Spleen (tissue), 11 donors: ENCODE data around the gene COL1A1. TPM values are rescaled to one million over a fixed set of nuclear protein-coding genes. Genes with fewer than 3 reads are reported as not detected.

Source experiments
- DNase-seq: peaks from one replicate; pipeline ENCODE4 v3.0.0-alpha.2; 2020
- H3K27ac ChIP-seq, 8 donors: fragments of 200-600 bp; sonication (generic) in 7 of 8; 1 replicate in 4 of 8; 2 replicates in 4 of 8; pipeline versions ENCODE4 v1.5.0 to v1.8.0; 2016 to 2021; ENCODE audit warnings: inconsistent platforms in 4 of 8, mild to moderate bottlenecking in 4 of 8, moderate library complexity in 1 of 8
- H3K27me3 ChIP-seq, 7 donors: fragments of 200-600 bp; sonication (generic) in 6 of 7; replicated peaks in 1 of 7; 1 replicate in 4 of 7; 2 replicates in 3 of 7; pipeline versions ENCODE4 v1.5.0 to v1.8.0; 2016 to 2021; ENCODE audit warnings: inconsistent platforms in 3 of 7, mild to moderate bottlenecking in 1 of 7
- H3K36me3 ChIP-seq, 6 donors: fragments of 200-600 bp; sonication (generic) in 5 of 6; 1 replicate in 4 of 6; 2 replicates in 2 of 6; pipeline versions ENCODE4 v1.5.0 to v1.8.0; 2016 to 2021; ENCODE audit warnings: inconsistent platforms in 2 of 6
- H3K4me1 ChIP-seq, 6 donors: fragments of 200-600 bp; sonication (generic) in 5 of 6; 1 replicate in 3 of 6; 2 replicates in 3 of 6; pipeline versions ENCODE4 v1.5.0 to v1.8.0; 2016 to 2021; ENCODE audit warnings: inconsistent platforms in 3 of 6
- H3K4me3 ChIP-seq, 8 donors: fragments of 200-600 bp; sonication (generic) in 7 of 8; 1 replicate in 4 of 8; 2 replicates in 4 of 8; pipeline versions ENCODE4 v1.5.0 to v1.8.0; 2016 to 2021; ENCODE audit warnings: inconsistent platforms in 4 of 8, mild to moderate bottlenecking in 4 of 8, moderate library complexity in 2 of 8
- H3K9me3 ChIP-seq, 8 donors: fragments of 200-600 bp; sonication (generic) in 7 of 8; 1 replicate in 4 of 8; 2 replicates in 4 of 8; pipeline versions ENCODE4 v1.5.0 to v1.8.0; 2016 to 2021; ENCODE audit warnings: inconsistent platforms in 4 of 8
- CTCF ChIP-seq, 11 experiments: fragments of 200-600 bp in 7 of 11; fragments of 450-650 bp in 4 of 11; sonication (generic) in 4 of 11; IDR thresholded peaks in 8 of 11; conservative IDR thresholded peaks in 3 of 11; 1 replicate in 7 of 11; 2 replicates in 4 of 11; pipeline versions ENCODE4 v1.4.0 to v1.8.0; 2016 to 2021; ENCODE audit warnings: antibody characterized with exemption in 11 of 11, inconsistent platforms in 4 of 11, mild to moderate bottlenecking in 1 of 11
- POLR2A ChIP-seq, 3 donors: fragments of 450-650 bp; IDR thresholded peaks; one replicate each; pipeline ENCODE4 v1.5.1; 2017; ENCODE audit warnings: antibody characterized with exemption in 3 of 3, mild to moderate bottlenecking in 1 of 3
- POLR2AphosphoS5 ChIP-seq, 3 donors: sonication (generic); formaldehyde crosslinking; IDR thresholded peaks; one replicate each; pipeline ENCODE4 v1.5.1; 2017; ENCODE audit warnings: antibody characterized with exemption in 3 of 3
- WGBS, 5 donors: extraction: QIAGEN DNeasy Blood & Tissue Kit in 3 of 5; methylation state at CpG; one replicate each; pipeline versions ENCODE4 v1.1.5 to v1.1.7; 2013 to 2018; 5-methylcytosine and 5-hydroxymethylcytosine counted together
- intact Hi-C: fragments of 100-400 bp; cut with DNase I; formaldehyde crosslinking; loops from one replicate; pipeline ENCODE4 v1.15.0; 2023; ENCODE audit warnings: low total_unique reads
- polyA plus RNA-seq, 3 donors: library from polyadenylated mRNA; stranded (reverse); fragments of 200-250 nt; gene quantifications; one replicate each; pipeline ENCODE4 v1.2.1, GENCODE V29; 2013
- total RNA-seq, 7 donors: library from RNA; depleted of rRNA in 3 of 7; stranded (reverse); fragments of >200 nt in 3 of 7; fragmentation: NEBNext Ultra II Directional in 4 of 7; extraction: Animal tissue kit (Norgen Biotek cat#: 25700) in 4 of 7; gene quantifications; one replicate each; pipeline versions ENCODE4 v1.1.0 to v1.2.1, GENCODE V29; 2016 to 2021
- donor health status: healthy with polysubstance abuse.
- donor health status: DM: no; HTN: no; CAD: no; lungs with moderate emphysema.
- donor health status: DM: no; HTN: no; CAD: no.
- donor health status: Bipolar disorder and iron deficiency.
- donor health status: healthy.
- donor health status: DM: no; HTN: no; CAD: no.
- donor health status: DM: yes; HTN: yes; CAD: no.

The COL1A1 gene
- total and polyA plus RNA-seq, 10 donors = 7.1 to 458 (median 46.9) TPM

GRCh38 chr17:50144845-50145531, 56.4 kb downstream of the COL1A1 start:
- Histone ChIP-seq H3K27ac (peak overlapping the region in 6 of 8 donors; percentile 32 to 99 (median 97)), H3K36me3 (peaks cover 0 to 68% (median 51%) of the 10 kb centered on the region in 6 donors), H3K27me3 (no peaks in the 10 kb centered on the region), H3K4me1 (peaks cover 63 to 100% (median 87%) of the 10 kb centered on the region in 6 donors), H3K4me3 (peak overlapping the region in 1 of 8 donors; percentile 94), H3K9me3 (no peaks in the 10 kb centered on the region)
- no peak for DNase-seq
- intact Hi-C loops = no loop called here
- 80 to 84% (median 82%) methylated on average over 13 to 16 of the region's 16 CpGs for WGBS, 5 donors
- TF ChIP-seq CTCF (IDR thresholded peaks at IDR 0.05 in 8 of 11, conservative IDR thresholded peaks at IDR 0.05 in 3 of 11) = no peak
- peak in 2 of 3 donors; percentile 13 to 55 for TF ChIP-seq POLR2AphosphoS5 (IDR thresholded peaks at IDR 0.05)

GRCh38 chr17:50144355-50144754, 57.1 kb downstream of the COL1A1 start:
- intact Hi-C loops = no loop called here
- Histone ChIP-seq H3K27ac (peak overlapping the region in 4 of 8 donors; percentile 97 to 99 (median 98)), H3K4me1 (peaks cover 64 to 100% (median 93%) of the 10 kb centered on the region in 6 donors), H3K9me3 (no peaks in the 10 kb centered on the region), H3K4me3 (peak overlapping the region in 1 of 8 donors; percentile 94), H3K27me3 (no peaks in the 10 kb centered on the region), H3K36me3 (peaks cover 0 to 74% (median 55%) of the 10 kb centered on the region in 6 donors)
- 67 to 83% (median 73%) methylated on average over 6 of the region's 6 CpGs for WGBS, 5 donors
- no peak for DNase-seq
- TF ChIP-seq POLR2A (IDR thresholded peaks at IDR 0.05) (no peak), POLR2AphosphoS5 (IDR thresholded peaks at IDR 0.05) (peak in 1 of 3 donors; percentile 3)

GRCh38 chr17:50143461-50144176, 57.8 kb downstream of the COL1A1 start:
- Histone ChIP-seq H3K27ac (peak overlapping the region in 2 of 8 donors; percentile 98 to 99), H3K4me1 (peaks cover 64 to 100% (median 95%) of the 10 kb centered on the region in 6 donors), H3K27me3 (no peaks in the 10 kb centered on the region), H3K9me3 (no peaks in the 10 kb centered on the region), H3K4me3 (no peak overlapping the region), H3K36me3 (peaks cover 0 to 82% (median 63%) of the 10 kb centered on the region in 6 donors)
- intact Hi-C loops = no loop called here
- WGBS, 5 donors = 87 to 95% (median 93%) methylated on average over 12 to 20 of the region's 20 CpGs
- DNase-seq = no peak
- no peak for TF ChIP-seq POLR2A (IDR thresholded peaks at IDR 0.05)
- no peak for TF ChIP-seq CTCF (IDR thresholded peaks at IDR 0.05 in 8 of 11, conservative IDR thresholded peaks at IDR 0.05 in 3 of 11)
- TF ChIP-seq POLR2AphosphoS5 (IDR thresholded peaks at IDR 0.05) = peak in 1 of 3 donors; percentile 49

- WGBS, 5 donors = 37 to 47% (median 43%) methylated on average over 8 of the region's 8 CpGs
- TF ChIP-seq CTCF (IDR thresholded peaks at IDR 0.05 in 8 of 11, conservative IDR thresholded peaks at IDR 0.05 in 3 of 11) (no peak), POLR2AphosphoS5 (IDR thresholded peaks at IDR 0.05) (peak in 1 of 3 donors; percentile 19), POLR2A (IDR thresholded peaks at IDR 0.05) (no peak)
- Histone ChIP-seq H3K9me3 (no peaks in the 10 kb centered on the region), H3K4me1 (peaks cover 50 to 84% (median 76%) of the 10 kb centered on the region in 6 donors), H3K36me3 (peaks cover 3 to 100% (median 82%) of the 10 kb centered on the region in 6 donors), H3K27me3 (no peaks in the 10 kb centered on the region), H3K4me3 (no peak overlapping the region), H3K27ac (peak overlapping the region in 7 of 8 donors; percentile 5 to 75 (median 41))
- no peak for DNase-seq
- intact Hi-C loops = no loop called here
Measured at GRCh38 chr17:50141745-50142110, 59.7 kb downstream of the COL1A1 start.
